Renal pelvis (tissue), 4 donors: ENCODE data around the gene IP6K2. TPM values are rescaled to one million over a fixed set of nuclear protein-coding genes. Genes with fewer than 3 reads are reported as not detected.

ENCODE experiments used
- DNase-seq: peaks from one replicate; pipeline ENCODE4 v3.0.0-alpha.2; 2013
- polyA plus RNA-seq, 3 donors: library from polyadenylated mRNA; unstranded; fragments of 120-200 nt; gene quantifications; one replicate each; pipeline ENCODE4 v1.2.1, GENCODE V29; 2013; ENCODE audit not compliant: insufficient read length in 3 of 3

IP6K2 gene
- polyA plus RNA-seq, 3 donors = 200 to 263 (median 240) TPM

DNA sequence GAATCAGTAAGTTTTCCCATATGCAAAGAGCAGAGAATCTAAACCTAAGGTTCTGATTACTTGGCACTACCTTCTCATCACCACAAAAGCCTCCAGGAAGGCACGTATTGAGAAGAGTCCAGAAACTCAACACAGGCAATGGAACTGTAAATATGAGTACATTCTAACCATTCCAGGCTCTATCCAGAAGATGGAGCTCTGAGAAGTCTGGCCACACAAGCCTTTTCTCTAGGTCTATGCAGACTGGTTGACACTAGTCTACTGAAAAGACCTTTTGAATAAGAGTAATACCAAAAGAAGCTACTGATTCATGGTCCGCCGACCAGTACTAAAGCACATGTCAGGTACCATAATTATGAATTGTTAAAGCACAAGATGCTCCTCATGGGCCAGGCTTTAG is 19.1 kb downstream of the IP6K2 start:
- DNase-seq = no peak

DNA sequence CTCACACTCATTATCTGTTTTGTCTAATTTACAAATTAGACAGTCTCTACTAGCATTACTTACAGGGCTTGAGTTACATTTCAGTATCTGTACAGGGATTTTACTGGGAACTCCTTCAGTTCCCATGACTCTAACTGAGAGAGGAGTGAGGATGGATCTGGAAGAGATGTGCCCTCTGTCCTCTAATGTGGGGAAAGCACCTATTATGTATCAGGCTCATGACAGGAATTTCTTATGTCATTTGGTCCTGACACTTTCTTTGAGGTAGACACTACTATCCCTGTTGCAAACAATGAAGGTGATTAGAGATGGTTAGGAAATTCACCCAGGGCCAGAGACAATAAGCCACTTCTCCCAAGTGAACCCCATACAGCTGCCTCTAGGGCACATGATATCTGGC is 20.4 kb downstream of the IP6K2 start:
- DNase-seq = no peak

DNA sequence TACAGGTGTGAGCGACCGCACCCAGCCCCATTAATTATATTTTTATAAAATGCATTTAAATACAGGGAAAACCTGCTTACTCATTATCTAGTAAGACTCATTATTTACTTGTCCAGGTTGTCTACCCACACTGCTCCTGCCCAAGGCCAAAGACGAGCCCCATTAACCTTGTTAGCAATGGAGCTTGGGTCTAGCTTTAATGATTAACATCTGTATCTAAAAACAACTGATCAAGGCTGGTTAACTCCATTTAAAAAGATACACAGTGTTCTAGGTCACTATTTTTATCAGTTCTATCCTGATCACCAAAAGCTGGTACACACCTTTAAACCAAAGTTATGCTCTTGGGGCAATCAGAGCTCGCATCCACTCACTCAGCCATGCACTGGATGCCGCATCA is 20.9 kb downstream of the IP6K2 start:
- no peak for DNase-seq

DNA sequence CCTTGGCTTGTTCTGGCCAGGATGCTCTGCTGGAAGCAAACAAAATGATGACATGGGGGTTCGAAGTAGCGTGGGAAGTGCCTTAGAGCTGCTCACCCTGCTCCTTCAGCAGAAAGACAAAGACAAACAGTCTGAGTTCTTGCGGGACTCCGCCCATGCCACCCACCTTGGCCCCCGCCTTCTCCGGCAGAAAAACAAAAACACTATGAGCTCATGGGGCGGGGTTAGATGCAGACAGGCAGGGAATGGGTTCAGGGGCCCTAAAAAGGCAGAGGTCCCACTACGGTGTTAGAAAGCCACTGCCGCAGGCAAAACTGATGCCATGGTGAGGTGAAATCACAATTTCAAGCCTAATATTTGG is 21.6 kb downstream of the IP6K2 start:
- peak; percentile 41 for DNase-seq

DNA sequence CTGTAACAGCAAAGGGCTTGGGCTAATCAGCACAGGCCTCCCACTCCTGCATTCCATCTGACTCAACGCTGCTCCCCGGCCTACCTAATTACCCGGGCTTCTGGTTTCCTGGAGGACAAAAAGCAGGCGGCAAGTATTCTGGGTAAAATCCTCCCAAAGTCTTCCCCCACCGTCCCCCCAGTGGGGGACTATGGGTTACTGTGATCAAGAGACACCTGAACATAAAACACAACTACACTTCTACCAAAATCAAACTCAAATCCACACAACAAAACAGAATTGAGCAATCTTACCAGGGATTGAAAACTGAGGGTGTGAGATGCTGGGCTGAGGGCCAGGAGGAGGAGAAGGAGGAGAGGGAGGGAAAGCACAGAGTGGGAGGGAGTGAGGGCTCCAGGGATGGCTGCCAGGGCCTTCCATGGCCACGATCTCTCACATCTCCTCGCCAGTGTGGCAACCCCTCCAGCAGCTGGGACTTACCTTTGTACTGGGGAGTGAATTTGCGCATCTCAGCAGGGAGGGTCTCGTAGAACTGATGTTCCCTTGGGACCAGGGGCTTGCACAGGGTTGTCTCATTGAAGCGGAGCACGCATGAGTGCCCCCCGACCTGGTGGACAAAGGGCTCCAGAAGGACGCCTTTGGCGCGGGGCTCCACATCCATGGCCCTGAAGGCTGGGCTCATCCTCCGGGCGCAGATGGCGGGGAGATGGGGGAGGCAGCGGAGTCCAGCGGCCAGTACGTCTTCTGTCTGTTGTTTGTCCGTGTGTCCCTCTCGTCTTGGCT is 22.2 kb downstream of the IP6K2 start:
- DNase-seq = no peak

DNA sequence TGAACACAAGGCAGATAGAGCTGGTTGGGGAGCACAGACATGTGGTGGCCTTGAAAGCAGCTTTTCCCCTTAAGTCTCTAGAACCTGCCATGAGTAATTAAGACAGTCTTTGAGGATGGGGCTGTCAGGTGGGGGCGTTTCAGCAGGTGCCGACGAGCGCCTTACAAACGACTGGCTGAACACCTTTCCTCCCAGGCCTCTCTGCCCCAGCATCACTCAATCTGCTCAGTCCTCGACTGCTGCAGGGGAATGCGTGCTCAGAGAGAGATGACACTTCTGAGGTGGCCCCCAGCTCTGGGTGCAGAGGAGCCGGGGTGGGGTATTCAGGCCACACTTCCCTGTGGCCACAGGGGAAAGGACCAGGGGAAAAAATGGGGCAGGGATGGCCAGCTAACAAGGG is 23.2 kb downstream of the IP6K2 start:
- DNase-seq = no peak

DNA sequence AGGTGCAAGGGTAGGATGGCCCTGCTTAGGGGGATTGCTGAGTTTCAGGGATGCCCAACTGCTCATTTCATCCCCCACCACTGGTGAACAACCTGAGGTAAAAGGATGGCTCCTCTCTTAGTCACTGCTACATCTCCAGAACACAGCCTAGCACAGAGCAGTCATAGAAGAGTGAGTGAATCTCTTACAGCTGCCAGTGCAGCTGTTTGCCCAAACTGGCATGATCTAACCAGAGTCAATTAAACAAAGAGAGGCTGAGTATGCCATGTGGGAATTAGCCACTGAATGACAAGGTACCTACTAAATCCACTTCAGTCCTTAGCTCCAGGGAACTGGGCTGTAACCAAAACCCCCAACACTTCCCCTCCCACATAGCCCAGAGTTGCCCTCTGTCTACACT is 24.5 kb downstream of the IP6K2 start:
- no peak for DNase-seq

- no peak for DNase-seq
These were observed 26.1 kb downstream of the IP6K2 start for GRCh38 chr3:48690846-48691458.

GRCh38 chr3:48689384-48689783 is 27.6 kb downstream of the IP6K2 start:
- DNase-seq = no peak

DNA sequence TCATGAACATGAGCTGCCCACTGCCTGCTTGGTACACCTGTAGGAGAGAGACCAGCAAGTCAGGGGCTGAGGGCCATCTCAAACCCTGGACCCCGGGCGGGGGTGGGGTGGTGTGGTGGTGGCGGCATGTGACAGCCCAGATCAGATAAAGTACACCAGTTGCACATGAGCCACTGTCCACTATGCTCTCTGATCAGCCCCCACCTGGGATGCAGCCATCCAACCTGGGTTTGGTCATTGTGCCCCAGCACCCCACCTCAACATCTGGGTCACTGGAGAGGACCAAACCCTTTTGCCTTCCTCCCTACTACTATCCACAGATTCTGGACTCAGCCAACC is 28.3 kb downstream of the IP6K2 start:
- DNase-seq = no peak

GRCh38 chr3:48688032-48688736 is 28.8 kb downstream of the IP6K2 start:
- no peak for DNase-seq

GRCh38 chr3:48687220-48687678 is 29.8 kb downstream of the IP6K2 start:
- no peak for DNase-seq

DNA sequence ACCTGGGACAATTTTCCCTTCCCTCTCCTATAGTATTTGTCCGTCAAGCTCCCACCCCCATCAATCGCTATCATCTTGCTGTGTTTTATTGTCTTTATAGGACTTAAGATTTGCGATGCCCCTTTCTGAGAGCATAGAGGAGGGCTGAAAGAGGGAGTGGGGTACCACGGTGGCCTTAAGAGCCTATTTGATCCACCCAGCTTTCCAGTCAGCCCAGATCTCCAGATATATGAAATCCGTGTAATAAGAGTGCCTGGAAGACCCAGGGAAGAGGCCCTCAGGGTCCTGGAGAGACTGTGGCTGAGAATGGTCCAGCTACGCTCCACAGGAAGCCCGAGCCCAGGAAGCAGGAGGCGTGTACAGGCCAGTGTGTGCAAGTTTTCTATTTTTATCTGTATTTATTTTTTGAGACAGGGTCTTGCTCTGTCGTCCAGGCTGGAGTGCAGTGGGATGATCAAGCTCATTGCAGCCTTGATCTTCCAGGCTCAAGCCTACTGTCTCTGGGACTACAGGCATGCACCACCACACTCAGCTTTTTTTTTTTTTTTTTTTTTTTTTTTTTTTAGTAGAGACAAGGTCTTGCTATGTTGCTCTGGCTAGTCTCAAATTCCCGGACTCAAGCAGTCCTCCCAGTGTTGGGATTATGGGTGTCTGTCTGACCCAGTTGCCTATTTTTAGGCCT is 30.3 kb downstream of the IP6K2 start:
- no peak for DNase-seq

GRCh38 chr3:48685603-48686511 is 31.2 kb downstream of the IP6K2 start, which contains the start of gene NCKIPSD:
Gene NCKIPSD, minus strand, starts transcription at chr3:48685915. Its CDS starts 108 bp downstream, at chr3:48685807.
- DNase-seq = peak; percentile 87

DNA sequence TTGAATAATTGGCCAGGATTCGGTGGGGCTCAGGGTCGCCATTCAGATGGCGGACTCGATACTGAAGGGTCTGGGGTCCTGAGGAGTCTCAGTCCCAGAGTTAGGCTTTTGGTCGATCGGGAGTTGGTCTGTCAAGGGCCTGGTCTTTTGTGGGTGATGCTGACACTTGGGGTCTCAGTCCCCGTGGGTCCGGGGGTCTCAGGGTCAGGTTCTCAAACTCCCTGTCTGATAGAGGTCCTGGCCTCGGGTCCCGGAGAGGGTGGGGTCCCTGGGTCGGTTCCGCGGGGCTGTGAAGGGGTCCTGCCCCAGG is 31.8 kb downstream of the IP6K2 start:
- DNase-seq = no peak

GRCh38 chr3:48684480-48685143 is 32.4 kb downstream of the IP6K2 start:
- DNase-seq = no peak

GRCh38 chr3:48684054-48684349 is 33.0 kb downstream of the IP6K2 start:
- no peak for DNase-seq

DNA sequence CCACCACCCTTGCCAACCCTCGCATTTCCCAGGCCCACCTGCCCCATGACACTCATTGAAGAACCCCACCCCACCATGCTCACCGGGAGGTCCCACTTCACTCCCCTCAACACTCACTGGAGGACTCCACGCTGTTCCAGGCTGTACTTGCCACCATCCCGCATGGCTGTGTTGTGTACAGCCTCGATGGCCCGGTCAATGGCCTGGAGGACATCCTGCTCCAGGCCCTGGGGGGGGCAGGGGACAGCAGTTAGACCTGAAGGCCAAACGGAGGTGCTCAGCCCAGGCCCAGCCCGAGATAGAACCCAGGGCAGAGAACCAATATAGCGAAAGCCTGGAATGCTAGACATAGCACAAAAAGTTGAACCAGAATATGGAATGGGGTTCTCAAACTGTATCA is 34.2 kb downstream of the IP6K2 start:
- DNase-seq = no peak

DNA sequence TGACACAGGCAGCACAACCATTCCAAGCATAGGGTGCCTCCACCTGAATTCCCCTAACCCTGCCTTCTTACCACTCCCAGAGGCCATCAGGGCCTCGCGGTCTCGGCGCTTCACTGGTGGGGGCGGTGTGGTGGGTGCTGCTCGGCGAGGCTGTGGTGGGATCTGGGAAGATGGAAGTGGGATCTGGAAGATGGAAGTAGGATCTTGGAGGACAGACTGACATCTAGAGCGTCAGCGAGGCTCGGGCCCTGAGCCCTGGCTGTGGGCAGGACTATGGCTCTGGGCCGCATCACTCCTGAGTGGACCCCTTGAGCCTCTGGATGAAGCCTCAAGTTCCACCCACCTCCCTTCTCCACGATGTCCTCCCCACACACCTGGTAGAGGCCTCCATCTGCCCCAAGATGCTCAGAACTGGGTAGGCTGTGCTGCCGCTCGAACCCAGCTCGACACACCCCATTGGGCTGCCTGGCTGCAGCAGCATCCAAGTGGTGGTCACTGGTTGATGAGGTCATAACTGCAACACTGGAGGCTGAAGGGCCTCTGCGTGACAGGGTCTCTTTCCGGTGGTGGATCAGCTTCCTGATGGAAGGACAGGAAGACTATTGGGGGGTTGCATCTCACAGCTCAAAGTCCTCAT is 34.9 kb downstream of the IP6K2 start:
- no peak for DNase-seq

- no peak for DNase-seq
These were observed 35.5 kb downstream of the IP6K2 start for GRCh38 chr3:48681541-48681880.
